NCI-H2107 (cell line): ENCODE data around the gene ACP2.
"Not testable (repeated sequence)": the region's sequence is repeated elsewhere in the genome, so short reads cannot be mapped to it uniquely, and the experiment has no call there.

Experiments used
- DNase-seq: peaks from one replicate; lab custom pipeline; 2025; lab: John Stamatoyannopoulos, UW

The ACP2 gene

GRCh38 chr11:47198161-47198560 lies 50.5 kb downstream of the ACP2 start:
- DNase-seq: not testable (repeated sequence)

- no peak for DNase-seq
Measured at GRCh38 chr11:47192111-47192510, 56.5 kb downstream of the ACP2 start.

GRCh38 chr11:47191137-47191536 lies 57.5 kb downstream of the ACP2 start:
- DNase-seq: not testable (repeated sequence)
